Hematopoietic multipotent progenitor cell treated with erythropoietin and hydrocortisone succinate and interleukin-3 and kit ligand, for 4 days (in vitro differentiated cells): ENCODE measurements around the gene RPL38.

ENCODE experiments used
- DNase-seq: peaks from one replicate; pipeline ENCODE4 v3.0.0-alpha.2; 2015

RPL38 gene

GRCh38 chr17:74203439-74204240 is at the start of gene RPL38:
TSS of gene RPL38 (plus strand) at chr17:74203678. CDS start at chr17:74203956, 278 bp downstream.
- peak; percentile 99 for DNase-seq

- no peak for DNase-seq
Measured at GRCh38 chr17:74153821-74154430, 49.6 kb upstream of the RPL38 start.

DNA sequence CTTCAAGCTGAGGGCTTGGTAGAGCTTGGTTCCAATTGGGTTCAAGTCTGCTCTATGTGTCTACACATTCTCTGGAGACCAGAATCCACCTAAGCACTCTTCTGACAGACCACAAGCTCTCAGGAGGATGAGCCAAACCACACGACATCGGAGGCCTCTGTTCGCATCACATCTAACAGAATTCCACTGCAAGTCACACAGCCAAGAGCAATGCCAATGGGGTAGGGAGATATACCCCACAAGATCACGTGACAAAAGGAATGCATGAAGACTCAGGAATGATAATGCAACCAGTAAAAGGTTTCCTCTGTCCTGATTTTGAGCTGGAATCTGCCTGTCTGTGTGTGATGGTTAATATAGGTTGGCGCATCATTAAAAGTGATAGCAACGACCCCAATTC is 46.6 kb upstream of the RPL38 start:
- DNase-seq: no peak

DNA sequence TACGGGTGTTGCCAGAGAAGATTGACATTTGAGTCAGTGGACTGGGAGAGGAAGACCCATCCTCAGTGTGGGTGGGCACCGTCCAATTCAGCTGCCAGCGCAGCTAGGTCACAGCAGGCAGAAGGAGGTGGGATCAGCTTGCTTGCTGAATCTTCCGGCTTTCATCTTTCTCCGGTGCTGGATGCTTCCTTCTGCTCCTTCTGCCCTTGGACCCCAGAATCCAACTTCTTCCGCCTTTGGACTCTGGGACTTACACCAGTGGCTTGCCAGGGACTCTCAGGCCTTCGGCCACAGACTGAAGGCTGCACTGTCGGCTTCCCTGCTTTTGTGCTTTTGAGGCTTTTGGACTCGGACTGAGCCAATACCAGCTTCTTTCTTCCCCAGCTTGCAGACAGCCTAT is 46.1 kb upstream of the RPL38 start:
- DNase-seq: no peak

DNA sequence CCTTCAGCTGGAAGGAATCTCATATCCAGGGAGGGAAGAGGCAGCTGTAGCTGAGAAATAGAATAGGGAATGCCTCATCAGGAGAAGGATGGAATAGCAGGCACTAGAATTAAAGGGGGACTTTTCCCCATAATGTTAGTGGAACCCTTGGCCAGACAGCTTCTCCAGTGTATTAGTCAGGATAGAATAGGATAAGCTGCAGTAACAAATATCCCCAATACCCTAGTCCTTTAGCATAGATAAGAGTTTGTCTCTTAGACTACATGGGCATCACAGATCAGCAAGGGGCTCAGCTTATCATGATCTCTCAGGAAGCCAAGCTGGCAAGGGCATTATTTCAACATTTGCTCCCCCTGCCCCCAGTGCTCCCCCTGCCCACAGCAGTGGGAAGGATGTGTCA is 44.7 kb upstream of the RPL38 start:
- DNase-seq: no peak

- no peak for DNase-seq
Measured at GRCh38 chr17:74159226-74159840, 44.1 kb upstream of the RPL38 start.

GRCh38 chr17:74160656-74161502 is 42.6 kb upstream of the RPL38 start:
- no peak for DNase-seq

DNA sequence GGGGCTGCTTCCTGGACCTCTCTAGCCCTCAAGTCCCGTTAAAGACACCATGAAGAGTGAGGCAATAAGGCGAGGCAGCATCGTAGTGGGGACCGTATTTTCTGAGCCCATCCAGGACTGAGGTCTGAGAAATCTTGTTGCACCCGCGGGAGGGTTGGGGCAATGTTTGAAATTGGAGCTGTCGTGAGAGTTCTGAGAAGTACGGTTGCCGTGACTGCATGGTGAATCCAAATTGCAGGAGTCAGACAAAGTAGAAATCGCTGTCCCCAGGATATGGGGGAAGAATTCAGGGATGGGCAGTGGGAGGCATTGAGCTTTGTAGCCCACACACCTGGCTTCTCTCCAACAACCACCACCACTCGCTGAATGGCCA is 42.0 kb upstream of the RPL38 start:
- no peak for DNase-seq

DNA sequence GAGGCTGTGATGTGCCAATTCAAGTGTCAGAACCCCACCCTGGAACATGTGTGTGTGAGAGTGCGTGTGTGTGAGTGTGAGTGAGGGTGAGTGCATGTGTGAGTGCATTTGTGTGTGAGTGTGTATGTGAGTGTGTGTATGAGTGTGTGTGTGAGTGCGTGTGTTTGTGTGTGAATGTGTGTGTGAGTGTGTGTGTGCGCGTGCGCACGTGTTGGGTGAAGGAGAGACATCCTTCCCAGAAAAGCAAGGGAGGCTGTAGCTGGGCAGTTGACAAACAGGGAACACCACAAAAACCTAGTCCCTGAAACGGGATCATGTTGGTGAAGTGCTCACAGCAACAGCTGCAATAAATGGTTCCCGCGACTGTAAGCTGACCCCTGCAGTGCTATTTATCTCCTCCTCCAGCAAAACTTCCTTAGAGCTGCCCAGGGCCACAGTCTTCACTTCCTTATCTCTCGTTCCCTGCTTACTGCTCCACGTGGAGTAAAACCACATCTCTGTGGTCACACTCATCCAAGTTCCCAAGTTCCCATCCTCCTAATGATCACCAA is 40.1 kb upstream of the RPL38 start:
- DNase-seq: peak; percentile 52

- DNase-seq: no peak
Measured at GRCh38 chr17:74163836-74164235, 39.6 kb upstream of the RPL38 start.

DNA sequence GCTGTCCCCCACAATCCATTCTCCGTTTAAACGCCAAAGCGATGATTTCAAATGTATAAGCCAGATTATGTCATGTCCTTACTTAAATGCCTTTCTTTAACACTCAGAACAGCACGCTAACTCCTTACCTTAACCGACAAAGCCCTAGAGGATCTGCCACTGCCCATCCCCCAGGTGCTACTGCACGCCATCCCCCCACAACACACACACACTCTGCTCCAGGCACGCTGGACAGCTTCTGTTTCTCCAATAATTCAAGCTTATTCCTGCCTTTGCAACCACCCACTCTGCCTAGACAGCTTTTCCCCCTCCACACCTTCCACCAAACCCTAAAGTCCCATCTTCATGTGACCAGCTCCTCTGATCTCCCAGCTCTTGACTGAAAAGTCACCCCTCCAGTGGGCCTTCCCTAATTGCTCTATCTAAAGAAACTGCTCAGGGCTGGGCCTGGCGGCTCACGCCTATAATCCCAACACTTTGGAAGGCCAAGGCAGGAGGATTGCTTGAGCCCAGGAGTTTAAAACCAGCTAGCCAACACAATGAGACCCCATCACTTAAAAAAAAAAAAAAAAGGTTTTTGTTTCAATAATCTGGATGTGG is 38.9 kb upstream of the RPL38 start:
- no peak for DNase-seq

DNA sequence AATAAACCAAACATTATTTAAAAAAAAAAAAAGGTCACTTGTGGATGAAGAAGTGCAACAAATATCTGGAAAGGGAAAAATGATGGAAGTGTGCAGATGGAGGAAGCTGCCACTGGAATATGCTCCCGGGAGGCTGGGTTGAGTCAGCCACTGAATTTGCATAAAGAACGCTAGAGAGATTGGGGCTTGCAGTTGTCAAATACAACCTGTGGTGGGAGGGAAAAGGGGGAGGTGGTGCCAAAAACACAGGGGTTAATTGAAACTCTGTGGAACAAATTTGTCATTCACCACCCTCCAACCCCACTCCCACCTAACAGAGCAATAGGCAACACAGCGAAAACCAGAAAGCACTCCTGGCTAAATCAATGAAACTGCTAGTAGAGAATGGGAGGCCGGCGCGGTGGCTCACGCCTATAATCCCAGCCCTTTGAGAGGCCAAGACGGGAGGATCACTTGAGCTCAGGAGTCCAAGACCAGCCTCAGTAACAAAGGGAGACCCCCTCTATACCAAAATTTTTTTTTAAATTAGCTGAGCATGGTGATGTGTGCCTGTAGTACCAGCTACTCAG is 37.6 kb upstream of the RPL38 start:
- no peak for DNase-seq

- DNase-seq: no peak
Measured at GRCh38 chr17:74170924-74171323, 32.6 kb upstream of the RPL38 start.

DNA sequence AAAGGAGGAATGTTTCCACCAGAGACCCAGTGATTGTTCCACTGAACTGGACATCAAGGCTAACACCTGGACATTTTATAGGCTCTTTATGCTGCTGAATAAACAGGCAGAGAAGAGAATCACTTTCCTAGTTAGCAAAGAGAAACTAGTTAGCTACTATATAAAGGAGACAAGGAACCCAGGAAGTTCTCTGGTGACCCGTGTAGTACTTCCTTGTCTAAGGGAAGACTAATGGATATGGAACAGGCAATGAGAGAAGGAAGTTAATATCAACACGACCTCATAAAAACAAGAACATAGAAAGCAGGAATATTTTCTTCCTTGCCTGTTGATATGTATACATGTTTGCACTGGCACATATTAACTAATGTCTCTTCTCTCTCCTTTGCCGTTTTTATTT is 30.8 kb upstream of the RPL38 start:
- no peak for DNase-seq

DNA sequence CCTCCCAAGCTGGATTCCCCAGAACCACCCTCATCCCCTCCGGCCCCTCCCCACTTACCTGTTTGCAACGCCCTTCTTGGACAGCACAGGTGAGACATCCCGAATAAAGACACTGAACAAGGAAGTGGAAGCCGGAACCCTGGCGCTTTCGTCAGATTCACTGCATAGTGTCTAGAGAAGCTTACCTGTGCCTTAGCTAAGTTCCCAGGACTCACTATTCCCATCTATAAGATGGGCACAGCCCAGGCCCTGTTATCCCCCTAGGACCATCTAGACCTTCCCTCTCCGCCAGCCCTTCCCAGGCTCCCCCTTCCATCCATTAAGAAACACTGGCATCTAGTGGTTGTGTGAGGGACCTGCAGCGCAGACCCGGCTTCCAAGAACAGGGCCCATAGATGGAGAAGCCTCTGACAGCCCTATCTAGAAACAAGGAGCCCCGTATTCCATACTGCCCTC is 26.9 kb upstream of the RPL38 start:
- DNase-seq: peak; percentile 85

- no peak for DNase-seq
Measured at GRCh38 chr17:74177018-74177450, 26.4 kb upstream of the RPL38 start.

DNA sequence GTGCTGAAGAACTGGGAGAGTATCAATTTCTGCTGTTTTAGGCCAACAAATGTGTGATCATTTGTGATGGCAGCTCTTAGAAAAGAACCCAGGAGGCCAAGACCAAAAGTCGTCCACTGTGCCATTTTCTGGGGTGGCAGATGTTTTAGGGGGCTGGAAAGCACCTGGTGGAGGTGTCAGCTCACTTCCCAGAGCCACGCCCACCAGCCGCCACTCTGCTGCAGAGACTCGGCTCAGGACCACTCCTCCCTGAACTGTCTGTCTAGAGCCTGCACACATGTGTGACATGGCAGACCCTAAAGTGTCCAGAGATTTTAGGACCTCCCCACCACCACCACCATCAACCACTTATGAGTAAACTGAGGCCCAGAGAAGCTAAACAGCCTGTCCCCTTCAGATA is 23.9 kb upstream of the RPL38 start:
- DNase-seq: no peak

DNA sequence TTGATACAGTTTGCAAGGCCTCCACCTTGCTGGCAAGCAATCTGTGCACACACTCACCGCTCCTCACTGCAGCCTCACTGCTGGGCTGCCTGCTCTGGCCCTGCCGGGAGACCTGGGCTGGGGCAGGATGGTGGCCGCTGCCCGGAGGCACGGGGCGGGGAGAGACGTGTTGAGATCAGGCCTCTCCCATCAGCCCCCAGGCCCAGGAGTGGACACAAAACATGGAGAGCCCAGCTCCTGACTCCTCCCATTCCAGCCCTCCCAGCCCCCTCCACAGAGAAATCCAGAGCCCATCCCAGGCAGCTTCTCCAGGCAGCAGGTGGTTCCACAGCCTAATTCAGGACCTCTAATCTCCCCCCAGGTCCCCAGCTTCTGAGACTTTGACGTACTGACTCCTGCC is 23.1 kb upstream of the RPL38 start:
- no peak for DNase-seq

GRCh38 chr17:74181341-74181740 is 22.1 kb upstream of the RPL38 start:
- DNase-seq: no peak

- no peak for DNase-seq
Measured at GRCh38 chr17:74182041-74182723, 21.3 kb upstream of the RPL38 start.

DNA sequence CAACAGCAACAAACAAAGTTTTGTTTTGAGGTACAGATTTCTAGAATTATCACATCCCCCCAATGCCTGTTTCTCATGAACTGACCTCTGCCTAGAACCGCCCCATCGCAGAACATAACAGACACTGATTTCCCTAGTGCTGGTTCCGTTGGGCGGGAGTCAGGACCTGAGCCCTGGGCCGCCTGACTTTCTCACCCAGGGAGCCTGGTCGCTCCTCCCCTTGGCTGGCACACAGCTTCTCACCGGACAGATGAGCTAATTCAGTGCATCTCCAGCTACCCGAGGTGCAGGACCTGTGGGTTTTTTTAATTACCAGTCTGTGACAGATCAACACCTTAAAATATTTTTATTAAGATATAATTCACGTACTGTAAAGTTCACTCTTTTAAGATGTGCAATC is 20.1 kb upstream of the RPL38 start:
- no peak for DNase-seq
